H1 (cell line): ENCODE data around the gene MACROD2. TPM values are rescaled to one million over a fixed set of nuclear protein-coding genes. Genes with fewer than 3 reads are reported as not detected.

ENCODE experiments used
- RBBP5 ChIP-seq: IDR thresholded peaks from 2 replicates; pipeline ENCODE4 v1.7.1; 2012; ENCODE audit warnings: low read depth, mild to moderate bottlenecking, inconsistent platforms, low read length, moderate library complexity, borderline replicate concordance
- TEAD4 ChIP-seq: IDR thresholded peaks from 2 replicates; pipeline ENCODE4 v1.6.1; 2012; ENCODE audit warnings: low read depth, low read length, inconsistent platforms, mixed read lengths
- polyA plus RNA-seq, 7 experiments: library from polyadenylated mRNA; depleted of rRNA in 3 of 7; stranded (reverse) in 5 of 7; unstranded in 2 of 7; fragments of >200 nt in 5 of 7; fragments of 200-250 nt in 2 of 7; gene quantifications; 1 replicate in 5 of 7; 2 replicates in 1 of 7; 4 replicates in 1 of 7; pipeline versions ENCODE4 v1.2.1 to v1.2.3, GENCODE V29; 2011 to 2013; ENCODE audit warnings: missing spikeins in 2 of 7, mixed read lengths in 2 of 7
- total RNA-seq: library from RNA; stranded (reverse); fragmentation: NEBNext Ultra II Directional; extraction: Animal tissue kit (Norgen Biotek cat#: 25700); gene quantifications from 2 replicates; pipeline ENCODE4 v1.2.1, GENCODE V29; 2021

The MACROD2 gene
- total and polyA plus RNA-seq, 2 of the 8 experiments (the other 6 are each of a cell fraction or from before 2014, with no cell fraction given), result 0.70 to 3.9 TPM

DNA sequence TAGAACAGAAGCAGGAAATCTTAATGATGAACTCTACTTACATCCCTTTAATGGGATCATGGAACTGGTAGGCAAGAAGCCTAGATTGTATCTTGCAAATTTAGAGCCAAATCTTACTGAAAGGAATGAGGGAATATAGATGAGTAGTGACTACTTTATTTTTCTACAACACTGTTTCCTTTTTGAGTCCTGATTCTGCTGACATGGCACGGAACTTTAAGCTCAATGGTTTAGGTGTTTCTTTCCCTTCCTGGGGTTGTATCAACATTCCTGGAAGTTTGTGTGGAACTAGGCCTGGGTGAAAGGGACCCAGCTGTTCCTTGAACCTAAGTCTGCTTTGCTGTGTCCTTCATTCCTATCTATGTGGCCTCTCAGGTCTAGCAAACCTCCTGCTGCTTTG, 1047.4 kb downstream of the MACROD2 start (continued):
- TF ChIP-seq RBBP5, result no peak
- TF ChIP-seq TEAD4, result no peak
